H9 (cell line): ENCODE measurements around the gene FAM184A. TPM values are rescaled to one million over a fixed set of nuclear protein-coding genes. Genes with fewer than 3 reads are reported as not detected.

Source experiments
- DNase-seq: peaks from one replicate; pipeline ENCODE4 v3.0.0-alpha.2; 2017
- H2AFZ ChIP-seq: one replicate; pipeline ENCODE4 v1.6.1; 2013; ENCODE audit warnings: mild to moderate bottlenecking, low read length, control low read depth, moderate library complexity
- H2AK5ac ChIP-seq: 2 replicates; pipeline ENCODE4 v1.6.1; 2013; ENCODE audit warnings: low read length, control low read depth, mixed read lengths; ENCODE audit not compliant: insufficient read length
- H2BK120ac ChIP-seq: one replicate; pipeline ENCODE4 v1.6.1; 2013; ENCODE audit warnings: low read depth, mild to moderate bottlenecking, low read length, control low read depth, inconsistent platforms; ENCODE audit not compliant: poor library complexity, severe bottlenecking
- H2BK12ac ChIP-seq: 2 replicates; pipeline ENCODE4 v1.6.1; 2013; ENCODE audit warnings: low read length, control low read depth, mixed read lengths, low read depth; ENCODE audit not compliant: insufficient read length
- H2BK15ac ChIP-seq: 2 replicates; pipeline ENCODE4 v1.6.1; 2013; ENCODE audit warnings: low read depth, low read length, control low read depth
- H2BK20ac ChIP-seq: one replicate; pipeline ENCODE4 v1.6.1; 2013; ENCODE audit warnings: low read depth, mild to moderate bottlenecking, low read length, control low read depth, inconsistent platforms; ENCODE audit not compliant: poor library complexity, severe bottlenecking
- H2BK5ac ChIP-seq: 2 replicates; pipeline ENCODE4 v1.6.1; 2013; ENCODE audit warnings: low read length, control low read depth, mixed read lengths; ENCODE audit not compliant: insufficient read length
- H3K14ac ChIP-seq: 2 replicates; pipeline ENCODE4 v1.6.1; 2013; ENCODE audit warnings: low read length, control low read depth; ENCODE audit not compliant: insufficient read depth
- H3K18ac ChIP-seq: 2 replicates; pipeline ENCODE4 v1.6.1; 2013; ENCODE audit warnings: low read depth, mild to moderate bottlenecking, mixed read lengths, low read length, control low read depth; ENCODE audit not compliant: insufficient read length
- H3K23ac ChIP-seq: 2 replicates; pipeline ENCODE4 v1.6.1; 2013; ENCODE audit warnings: low read length, control low read depth, mixed read lengths, low read depth; ENCODE audit not compliant: insufficient read length
- H3K23me2 ChIP-seq: 2 replicates; pipeline ENCODE4 v1.6.1; 2013; ENCODE audit warnings: low read depth, mild to moderate bottlenecking, mixed read lengths, low read length, control low read depth; ENCODE audit not compliant: insufficient read length, poor library complexity, severe bottlenecking
- H3K27ac ChIP-seq: 2 replicates; pipeline ENCODE4 v1.5.1; 2013; ENCODE audit warnings: low read length, control low read depth, mixed read lengths, low read depth; ENCODE audit not compliant: insufficient read length
- H3K27me3 ChIP-seq: 2 replicates; pipeline ENCODE4 v1.6.1; 2013; ENCODE audit warnings: low read length, control low read depth, inconsistent platforms; ENCODE audit not compliant: insufficient read depth
- H3K4ac ChIP-seq: 2 replicates; pipeline ENCODE4 v1.6.1; 2013; ENCODE audit warnings: low read depth, mild to moderate bottlenecking, control low read depth, inconsistent platforms, low read length, moderate library complexity
- H3K4me1 ChIP-seq: 2 replicates; pipeline ENCODE4 v1.6.1; 2013; ENCODE audit warnings: low read length, control low read depth, inconsistent platforms; ENCODE audit not compliant: insufficient read depth
- H3K4me2 ChIP-seq: 2 replicates; pipeline ENCODE4 v1.6.1; 2013; ENCODE audit warnings: low read length, control low read depth, mixed read lengths; ENCODE audit not compliant: insufficient read length, insufficient read depth
- H3K56ac ChIP-seq: 2 replicates; pipeline ENCODE4 v1.6.1; 2013; ENCODE audit warnings: low read depth, mild to moderate bottlenecking, mixed read lengths, low read length, control low read depth; ENCODE audit not compliant: insufficient read length
- H3K79me1 ChIP-seq: 2 replicates; pipeline ENCODE4 v1.6.1; 2013; ENCODE audit warnings: low read depth, mild to moderate bottlenecking, moderate library complexity, low read length, control low read depth, inconsistent platforms; ENCODE audit not compliant: insufficient read depth, poor library complexity, severe bottlenecking
- H3K79me2 ChIP-seq: 2 replicates; pipeline ENCODE4 v1.6.1; 2013; ENCODE audit warnings: low read length, control low read depth, inconsistent platforms; ENCODE audit not compliant: insufficient read depth
- H3K9ac ChIP-seq: 2 replicates; pipeline ENCODE4 v1.6.1; 2013; ENCODE audit warnings: low read length, control low read depth, mixed read lengths; ENCODE audit not compliant: insufficient read length; ENCODE audit errors: extremely low read depth
- H3K9me3 ChIP-seq: one replicate; pipeline ENCODE4 v1.6.1; 2013; ENCODE audit warnings: low read depth, low read length, inconsistent platforms; ENCODE audit not compliant: control insufficient read depth
- H3T11ph ChIP-seq: one replicate; pipeline ENCODE4 v1.6.1; 2013; ENCODE audit warnings: mild to moderate bottlenecking, low read length, control low read depth, inconsistent platforms
- H4K20me1 ChIP-seq: one replicate; pipeline ENCODE4 v1.6.1; 2013; ENCODE audit not compliant: control insufficient read depth, insufficient read length, insufficient read depth
- H4K5ac ChIP-seq: 2 replicates; pipeline ENCODE4 v1.6.1; 2013; ENCODE audit warnings: low read depth, mild to moderate bottlenecking, mixed read lengths, low read length, control low read depth; ENCODE audit not compliant: insufficient read length
- H4K8ac ChIP-seq: replicated peaks from 2 replicates; pipeline ENCODE4 v1.6.1; 2013; ENCODE audit warnings: low read length, control low read depth, mixed read lengths, low read depth; ENCODE audit not compliant: insufficient read length
- H4K91ac ChIP-seq: 2 replicates; pipeline ENCODE4 v1.6.1; 2013; ENCODE audit warnings: low read depth, mild to moderate bottlenecking, moderate library complexity, mixed read lengths, low read length, control low read depth; ENCODE audit not compliant: insufficient read length
- H3K27ac Mint-ChIP-seq, 3 experiments: 2 replicates in 2 of 3; 3 replicates in 1 of 3; pipeline ENCODE4 v1.8.0; 2020 to 2021; ENCODE audit warnings: mixed read lengths in 3 of 3, mild to moderate bottlenecking in 1 of 3, moderate library complexity in 1 of 3
- H3K27me3 Mint-ChIP-seq: 2 replicates; pipeline ENCODE4 v1.8.0; 2021; ENCODE audit warnings: low read depth, mild to moderate bottlenecking, moderate library complexity, mixed read lengths
- H3K36me3 Mint-ChIP-seq, 3 experiments: 2 replicates in 2 of 3; 3 replicates in 1 of 3; pipeline ENCODE4 v1.8.0; 2020 to 2021; ENCODE audit warnings: low read depth in 3 of 3, mixed read lengths in 3 of 3; ENCODE audit not compliant: insufficient read depth in 1 of 3
- H3K4me1 Mint-ChIP-seq, 2 experiments: 2 replicates each; pipeline ENCODE4 v1.8.0; 2020; ENCODE audit warnings: mixed read lengths in 2 of 2
- H3K4me3 Mint-ChIP-seq, 2 experiments: 2 replicates in 1 of 2; 3 replicates in 1 of 2; pipeline ENCODE4 v1.8.0; 2020 to 2021; ENCODE audit warnings: mild to moderate bottlenecking in 2 of 2, mixed read lengths in 2 of 2, moderate library complexity in 1 of 2
- H3K9me3 Mint-ChIP-seq, 2 experiments: 2 replicates in 1 of 2; 3 replicates in 1 of 2; pipeline ENCODE4 v1.8.0; 2020; ENCODE audit warnings: mild to moderate bottlenecking in 2 of 2, mixed read lengths in 2 of 2, moderate library complexity in 1 of 2
- WGBS: extraction: QIAGEN DNeasy Blood & Tissue Kit; methylation state at CpG from one replicate; pipeline ENCODE4 v1.1.7; 2013; ENCODE audit warnings: missing lambda C conversion rate, low lambda C conversion rate, mixed read lengths; ENCODE audit not compliant: insufficient read length; ENCODE audit errors: extremely low coverage; 5-methylcytosine and 5-hydroxymethylcytosine counted together
- total RNA-seq: library from RNA; stranded (reverse); gene quantifications from 2 replicates; pipeline ENCODE4 v1.2.1, GENCODE V29; 2021
- TF ChIP-seq, protein P1 (sequence below): fragments of 200-600 bp; sonication (generic); conservative IDR thresholded peaks from 3 replicates; pipeline ENCODE4 v1.8.0; 2021; ENCODE audit warnings: antibody characterized with exemption, mild to moderate bottlenecking

The FAM184A gene
- total RNA-seq, 1 experiment from 2014 or later, result 11.4 TPM

DNA sequence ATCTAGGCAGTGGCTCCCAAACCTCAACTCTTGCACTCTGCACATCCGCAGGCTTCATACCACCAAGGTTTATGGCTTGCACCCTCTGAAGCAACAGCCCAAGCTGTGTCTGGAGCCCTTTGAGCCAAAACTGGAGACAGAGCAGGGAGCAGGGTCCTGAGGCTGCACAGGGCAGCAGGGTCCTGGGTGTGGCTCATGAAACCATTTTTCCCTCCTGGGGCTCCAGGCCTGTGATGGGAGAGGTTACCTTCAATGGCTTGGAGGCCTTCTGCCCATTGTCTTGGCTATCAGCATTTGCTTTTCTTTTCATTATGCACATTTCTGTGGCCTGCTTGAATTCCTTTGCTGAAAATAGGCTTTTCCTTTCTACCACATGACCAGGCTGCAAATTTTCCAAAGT, 6.3 kb upstream of the FAM184A start:
- TF ChIP-seq, protein P1, sequence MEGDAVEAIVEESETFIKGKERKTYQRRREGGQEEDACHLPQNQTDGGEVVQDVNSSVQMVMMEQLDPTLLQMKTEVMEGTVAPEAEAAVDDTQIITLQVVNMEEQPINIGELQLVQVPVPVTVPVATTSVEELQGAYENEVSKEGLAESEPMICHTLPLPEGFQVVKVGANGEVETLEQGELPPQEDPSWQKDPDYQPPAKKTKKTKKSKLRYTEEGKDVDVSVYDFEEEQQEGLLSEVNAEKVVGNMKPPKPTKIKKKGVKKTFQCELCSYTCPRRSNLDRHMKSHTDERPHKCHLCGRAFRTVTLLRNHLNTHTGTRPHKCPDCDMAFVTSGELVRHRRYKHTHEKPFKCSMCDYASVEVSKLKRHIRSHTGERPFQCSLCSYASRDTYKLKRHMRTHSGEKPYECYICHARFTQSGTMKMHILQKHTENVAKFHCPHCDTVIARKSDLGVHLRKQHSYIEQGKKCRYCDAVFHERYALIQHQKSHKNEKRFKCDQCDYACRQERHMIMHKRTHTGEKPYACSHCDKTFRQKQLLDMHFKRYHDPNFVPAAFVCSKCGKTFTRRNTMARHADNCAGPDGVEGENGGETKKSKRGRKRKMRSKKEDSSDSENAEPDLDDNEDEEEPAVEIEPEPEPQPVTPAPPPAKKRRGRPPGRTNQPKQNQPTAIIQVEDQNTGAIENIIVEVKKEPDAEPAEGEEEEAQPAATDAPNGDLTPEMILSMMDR, result no peak
- no peaks in the 10 kb centered on the region; the same call in 1 of the 2 replicates for H3K27me3 ChIP-seq
- WGBS, result no CpG with 5 or more reads among the region's 1 CpG

More for the DNA sequence above, 6.3 kb upstream of the FAM184A start:
- no peak overlapping the region for H2AFZ ChIP-seq
- H4K91ac ChIP-seq, result no peak overlapping the region
- Mint-ChIP-seq H3K4me3 (no peak overlapping the region), H3K4me1 (peaks cover 11% of the 10 kb centered on the region in 2 experiments), H3K36me3 (peaks cover 13 to 31% (median 27%) of the 10 kb centered on the region in 3 experiments), H3K27ac (no peak overlapping the region), H3K9me3 (peaks cover 35 to 43% of the 10 kb centered on the region in 2 experiments), H3K27me3 (peaks cover 24% of the 10 kb centered on the region)
- H3K9me3 ChIP-seq, result peaks cover 7% of the 10 kb centered on the region
- no peak overlapping the region for H3K23ac ChIP-seq
- H3T11ph ChIP-seq, result no peak overlapping the region
- no peak overlapping the region for H2BK5ac ChIP-seq
- H2BK15ac ChIP-seq, result no peak overlapping the region
- H3K56ac ChIP-seq, result no peak overlapping the region
- H3K79me1 ChIP-seq, result no peaks in the 10 kb centered on the region
- H3K23me2 ChIP-seq, result no peaks in the 10 kb centered on the region
- no peak overlapping the region for H2BK12ac ChIP-seq
- no peak overlapping the region for H4K8ac ChIP-seq
- DNase-seq, result no peak
- no peaks in the 10 kb centered on the region for H3K4me1 ChIP-seq
- H2BK120ac ChIP-seq, result no peak overlapping the region
- no peak overlapping the region for H3K4ac ChIP-seq
- no peak overlapping the region for H3K14ac ChIP-seq
- no peaks in the 10 kb centered on the region for H4K20me1 ChIP-seq
- no peak overlapping the region for H2AK5ac ChIP-seq
- no peak overlapping the region for H4K5ac ChIP-seq
- H3K18ac ChIP-seq, result no peak overlapping the region
- no peak overlapping the region for H3K9ac ChIP-seq
- H2BK20ac ChIP-seq, result no peak overlapping the region
- H3K27ac ChIP-seq, result no peak overlapping the region
- H3K4me2 ChIP-seq, result no peak overlapping the region
- H3K79me2 ChIP-seq, result no peaks in the 10 kb centered on the region
